D341Med (cell line): ENCODE results near the gene MRC2.

Source experiments
- DNase-seq: peaks from one replicate; pipeline ENCODE4 v3.0.0; 2012; ENCODE audit warnings: low spot score

Gene MRC2

GRCh38 chr17:62637809-62638208 lies 10.3 kb downstream of the MRC2 start:
- DNase-seq, result no peak

- peak; percentile 4 for DNase-seq
These were observed 13.7 kb downstream of the MRC2 start for GRCh38 chr17:62641153-62641552.

GRCh38 chr17:62641951-62642350 lies 14.5 kb downstream of the MRC2 start:
- DNase-seq, result no peak

- DNase-seq, result no peak
These were observed 16.0 kb downstream of the MRC2 start for GRCh38 chr17:62643496-62643895.

- DNase-seq, result peak; percentile 26
These were observed 17.2 kb downstream of the MRC2 start for GRCh38 chr17:62644487-62645173.

- DNase-seq, result peak; percentile 35
These were observed 20.9 kb downstream of the MRC2 start for GRCh38 chr17:62648251-62648955.

GRCh38 chr17:62648956-62649294 lies 21.5 kb downstream of the MRC2 start:
- DNase-seq, result no peak

GRCh38 chr17:62649570-62649969 lies 22.1 kb downstream of the MRC2 start:
- no peak for DNase-seq

GRCh38 chr17:62650587-62650986 lies 23.1 kb downstream of the MRC2 start:
- no peak for DNase-seq

GRCh38 chr17:62652251-62653001 lies 25.0 kb downstream of the MRC2 start:
- peak; percentile 45 for DNase-seq

GRCh38 chr17:62653002-62653825 lies 25.7 kb downstream of the MRC2 start:
- peak; percentile 81 for DNase-seq

- peak; percentile 37 for DNase-seq
These were observed 26.6 kb downstream of the MRC2 start for GRCh38 chr17:62653826-62654761.

GRCh38 chr17:62655656-62656055 lies 28.2 kb downstream of the MRC2 start:
- DNase-seq, result no peak

- DNase-seq, result peak; percentile 60
These were observed 29.0 kb downstream of the MRC2 start for GRCh38 chr17:62656446-62656845.

- DNase-seq, result no peak
These were observed 29.7 kb downstream of the MRC2 start for GRCh38 chr17:62657145-62657665.

- DNase-seq, result peak; percentile 46
These were observed 30.2 kb downstream of the MRC2 start for GRCh38 chr17:62657690-62658089.

GRCh38 chr17:62658136-62658920 lies 30.9 kb downstream of the MRC2 start:
- DNase-seq, result peak; percentile 17

GRCh38 chr17:62660629-62661118 lies 33.2 kb downstream of the MRC2 start:
- DNase-seq, result no peak

- no peak for DNase-seq
These were observed 33.9 kb downstream of the MRC2 start for GRCh38 chr17:62661337-62661736.

GRCh38 chr17:62662855-62663254 lies 35.4 kb downstream of the MRC2 start:
- no peak for DNase-seq
